ENCODE measurements around the gene VPS37B.

The VPS37B gene

GRCh38 chr12:122851820-122852219 is 44.1 kb downstream of the VPS37B start:
- DNase-seq = peak; percentile 67

GRCh38 chr12:122850695-122851350 is 45.1 kb downstream of the VPS37B start:
- peak; percentile 54 for DNase-seq

GRCh38 chr12:122850048-122850445 is 45.9 kb downstream of the VPS37B start:
- no peak for DNase-seq

- no peak for DNase-seq
Observed at GRCh38 chr12:122849352-122850047, 46.4 kb downstream of the VPS37B start.

GRCh38 chr12:122848471-122849351 is 47.2 kb downstream of the VPS37B start:
- DNase-seq = no peak

- no peak for DNase-seq
Observed at GRCh38 chr12:122847921-122848421, 48.0 kb downstream of the VPS37B start.

GRCh38 chr12:122847516-122847836 is 48.4 kb downstream of the VPS37B start:
- no peak for DNase-seq

- no peak for DNase-seq
Observed at GRCh38 chr12:122846622-122847515, 49.1 kb downstream of the VPS37B start.

GRCh38 chr12:122845865-122846621 is 49.9 kb downstream of the VPS37B start:
- DNase-seq = no peak

GRCh38 chr12:122845041-122845864 is 50.7 kb downstream of the VPS37B start:
- no peak for DNase-seq

GRCh38 chr12:122844366-122844971 is 51.5 kb downstream of the VPS37B start:
- no peak for DNase-seq

GRCh38 chr12:122843455-122843854 is 52.5 kb downstream of the VPS37B start:
- DNase-seq = no peak

- no peak for DNase-seq
Observed at GRCh38 chr12:122842505-122843405, 53.2 kb downstream of the VPS37B start.

GRCh38 chr12:122841544-122842321 is 54.2 kb downstream of the VPS37B start:
- peak; percentile 75 for DNase-seq

- no peak for DNase-seq
Observed at GRCh38 chr12:122840580-122841513, 55.1 kb downstream of the VPS37B start.

GRCh38 chr12:122839907-122840554 is 55.9 kb downstream of the VPS37B start:
- DNase-seq = no peak

All from fibroblast of skin of scalp (primary cell).